HG03108 (cell line): ENCODE measurements around the gene CIDEB.
A peak's percentile ranks its signal among the peaks of the same experiment; 100 is the strongest.

ENCODE experiments used
- ATAC-seq: cut with Tn5 transposase; IDR thresholded peaks from one replicate; pipeline ENCODE4 v1.9.1; 2021; ENCODE audit warnings: moderate library complexity; ENCODE audit not compliant: unreplicated experiment

The CIDEB gene

DNA sequence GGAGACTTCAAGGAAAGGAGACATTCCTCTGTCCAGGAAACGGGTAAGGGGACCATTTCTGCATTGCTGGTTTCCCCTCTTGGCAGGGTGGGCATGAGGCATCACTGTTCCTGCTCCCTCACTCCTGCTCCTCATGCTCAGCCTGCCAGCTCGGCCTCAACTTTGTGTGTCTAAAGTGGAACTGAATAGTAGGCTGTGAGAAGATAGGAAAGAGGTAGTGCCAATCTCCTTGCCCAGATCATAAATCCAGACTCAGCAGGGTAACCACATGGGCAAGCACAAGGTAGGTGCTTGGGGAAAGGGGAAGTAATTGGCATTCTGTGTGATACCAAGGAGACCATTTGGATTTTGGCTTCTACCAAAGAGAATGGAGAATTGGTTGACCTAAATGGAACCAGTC, 6.1 kb upstream of the CIDEB start:
- ATAC-seq, result no peak

DNA sequence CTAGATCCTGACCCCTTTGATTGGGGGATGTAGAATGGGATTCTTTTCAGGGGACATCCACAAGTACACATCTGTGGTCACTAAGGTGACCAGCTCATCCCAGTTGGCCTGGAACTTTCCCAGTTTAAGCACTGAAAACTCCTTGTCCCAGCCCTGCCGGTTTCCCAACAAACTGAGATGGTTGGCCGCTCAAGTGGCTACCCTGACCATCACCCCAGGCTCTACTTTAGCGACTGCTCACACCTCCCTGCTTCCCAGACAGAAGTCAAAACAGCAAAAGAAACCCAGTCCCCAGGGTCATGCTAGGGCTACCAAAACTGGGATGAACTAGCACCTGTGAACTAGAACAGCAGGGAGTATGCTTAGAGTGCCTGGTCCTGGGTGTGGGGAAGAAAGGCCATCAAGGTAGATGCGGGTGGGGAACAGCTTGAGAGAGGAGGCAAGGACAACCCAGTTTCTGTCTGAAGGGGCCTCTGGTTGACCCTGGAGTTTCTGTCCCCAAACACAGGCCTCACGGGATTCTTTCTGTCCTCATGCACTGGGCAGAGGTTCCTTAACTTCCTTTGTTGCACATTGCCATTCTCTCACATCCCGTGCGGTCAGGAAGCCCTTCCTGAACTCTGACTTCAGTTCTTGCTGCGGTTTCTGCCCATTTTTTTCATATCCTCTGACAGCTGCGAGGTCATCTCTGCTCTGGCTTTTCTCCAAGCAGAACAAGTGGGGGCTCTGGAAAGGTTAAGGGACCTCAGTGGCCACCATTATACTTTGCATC, 5.1 kb upstream of the CIDEB start:
- ATAC-seq, result no peak

DNA sequence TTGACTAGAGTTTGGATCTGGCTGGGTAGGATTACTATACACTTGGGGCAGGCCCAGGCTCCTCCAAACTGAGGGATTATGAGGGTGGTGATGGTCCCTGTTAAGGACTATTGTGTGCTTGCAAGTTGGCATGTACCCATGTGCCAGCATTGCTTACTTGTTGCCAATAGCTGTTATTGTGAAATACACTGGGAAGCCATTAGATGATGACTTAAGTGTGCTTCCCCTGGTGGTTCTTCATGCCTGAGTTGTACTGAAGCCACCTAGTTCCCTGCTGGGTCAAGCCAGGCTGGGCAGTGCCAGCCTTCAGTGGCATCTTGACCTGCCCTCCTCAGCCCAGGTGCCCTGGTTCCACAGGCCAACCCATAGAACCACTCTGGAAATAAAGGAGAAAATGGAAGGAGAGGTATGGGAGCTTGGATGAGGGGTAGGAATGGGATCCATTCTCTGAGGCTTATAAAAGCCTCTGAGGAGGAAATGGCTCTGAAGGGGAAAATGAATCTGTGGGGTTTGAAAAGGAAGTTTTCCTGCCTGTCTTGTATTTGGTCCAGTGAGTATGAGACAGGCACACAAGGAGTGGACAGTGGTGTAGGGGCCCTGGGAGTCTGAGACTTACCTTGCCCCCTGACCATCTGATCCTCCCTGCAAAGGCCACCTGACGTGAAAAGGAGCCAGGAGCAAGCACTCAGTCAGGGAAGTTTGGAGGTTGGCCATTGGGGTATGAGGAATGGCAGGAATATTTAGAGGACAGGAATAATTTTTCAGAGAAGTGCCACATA, 4.2 kb upstream of the CIDEB start:
- no peak for ATAC-seq

DNA sequence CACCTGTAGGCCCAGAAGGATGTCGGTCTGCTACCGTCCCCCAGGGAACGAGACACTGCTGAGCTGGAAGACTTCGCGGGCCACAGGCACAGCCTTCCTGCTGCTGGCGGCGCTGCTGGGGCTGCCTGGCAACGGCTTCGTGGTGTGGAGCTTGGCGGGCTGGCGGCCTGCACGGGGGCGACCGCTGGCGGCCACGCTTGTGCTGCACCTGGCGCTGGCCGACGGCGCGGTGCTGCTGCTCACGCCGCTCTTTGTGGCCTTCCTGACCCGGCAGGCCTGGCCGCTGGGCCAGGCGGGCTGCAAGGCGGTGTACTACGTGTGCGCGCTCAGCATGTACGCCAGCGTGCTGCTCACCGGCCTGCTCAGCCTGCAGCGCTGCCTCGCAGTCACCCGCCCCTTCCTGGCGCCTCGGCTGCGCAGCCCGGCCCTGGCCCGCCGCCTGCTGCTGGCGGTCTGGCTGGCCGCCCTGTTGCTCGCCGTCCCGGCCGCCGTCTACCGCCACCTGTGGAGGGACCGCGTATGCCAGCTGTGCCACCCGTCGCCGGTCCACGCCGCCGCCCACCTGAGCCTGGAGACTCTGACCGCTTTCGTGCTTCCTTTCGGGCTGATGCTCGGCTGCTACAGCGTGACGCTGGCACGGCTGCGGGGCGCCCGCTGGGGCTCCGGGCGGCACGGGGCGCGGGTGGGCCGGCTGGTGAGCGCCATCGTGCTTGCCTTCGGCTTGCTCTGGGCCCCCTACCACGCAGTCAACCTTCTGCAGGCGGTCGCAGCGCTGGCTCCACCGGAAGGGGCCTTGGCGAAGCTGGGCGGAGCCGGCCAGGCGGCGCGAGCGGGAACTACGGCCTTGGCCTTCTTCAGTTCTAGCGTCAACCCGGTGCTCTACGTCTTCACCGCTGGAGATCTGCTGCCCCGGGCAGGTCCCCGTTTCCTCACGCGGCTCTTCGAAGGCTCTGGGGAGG, 3.1 kb upstream of the CIDEB start, which contains the start of gene LTB4R:
Gene LTB4R (plus strand): TSS at position 857 of the 959 bp plus-strand sequence. CDS start 4,150 bp downstream, outside the sequence.
- peak; percentile 64 for ATAC-seq

DNA sequence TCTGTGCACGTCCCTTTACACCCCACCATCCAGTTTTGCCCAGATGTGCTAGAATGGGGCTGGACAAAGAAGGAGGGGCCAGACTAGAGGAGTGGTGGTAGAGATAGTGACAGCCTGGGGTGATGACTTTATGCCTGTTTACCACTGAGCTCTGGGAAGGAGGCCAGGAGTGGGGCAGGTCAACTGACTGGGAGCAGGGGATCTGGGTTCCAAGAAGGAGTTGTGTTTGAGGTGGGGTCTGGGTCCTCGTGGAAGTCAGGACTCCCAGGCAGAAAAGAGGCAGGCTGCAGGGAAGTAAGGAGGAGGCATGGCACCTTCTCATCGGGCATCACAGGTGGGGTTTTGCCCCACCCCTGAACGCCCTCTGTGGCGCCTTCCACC, 2.5 kb upstream of the CIDEB start:
- no peak for ATAC-seq

DNA sequence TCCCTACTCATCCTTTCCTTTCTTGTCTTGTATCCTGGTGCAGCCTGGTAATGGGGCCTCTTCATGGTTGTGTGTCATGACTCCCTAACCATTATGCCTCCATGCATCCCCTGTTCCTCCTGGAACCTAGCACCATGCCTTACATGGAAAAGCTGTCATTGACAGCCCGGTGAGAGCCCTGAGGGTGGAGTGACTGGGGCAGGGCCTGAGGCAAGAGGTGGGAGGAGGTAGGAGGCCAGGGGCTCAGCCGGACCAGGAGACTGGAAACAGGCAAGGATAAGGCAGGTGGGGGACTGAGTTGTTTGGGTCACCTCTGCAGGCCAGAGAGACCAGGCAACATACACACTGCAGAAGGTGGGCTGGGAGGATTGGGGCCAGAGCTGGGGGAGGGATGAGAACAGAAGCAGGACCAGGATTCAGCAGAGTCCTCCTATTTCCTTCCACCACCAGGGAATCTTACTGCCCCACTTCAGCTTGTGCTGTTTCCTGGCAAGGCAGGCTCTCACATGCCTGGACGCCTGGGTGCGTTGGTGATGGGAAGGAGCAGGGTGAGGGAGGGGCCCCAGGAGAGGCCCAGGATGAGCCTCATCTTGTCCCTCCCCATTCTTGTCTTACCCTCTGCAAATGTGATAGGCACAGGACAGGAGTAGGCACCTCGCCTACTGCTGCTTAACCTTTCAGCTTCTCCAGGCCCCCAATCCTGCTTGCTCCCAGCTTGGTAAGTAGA, 1.9 kb upstream of the CIDEB start, which contains the start of gene LTB4R2:
Gene LTB4R2 (plus strand): TSS at position 603 of the 727 bp plus-strand sequence. CDS start 525 bp downstream, outside the sequence.
- no peak for ATAC-seq

DNA sequence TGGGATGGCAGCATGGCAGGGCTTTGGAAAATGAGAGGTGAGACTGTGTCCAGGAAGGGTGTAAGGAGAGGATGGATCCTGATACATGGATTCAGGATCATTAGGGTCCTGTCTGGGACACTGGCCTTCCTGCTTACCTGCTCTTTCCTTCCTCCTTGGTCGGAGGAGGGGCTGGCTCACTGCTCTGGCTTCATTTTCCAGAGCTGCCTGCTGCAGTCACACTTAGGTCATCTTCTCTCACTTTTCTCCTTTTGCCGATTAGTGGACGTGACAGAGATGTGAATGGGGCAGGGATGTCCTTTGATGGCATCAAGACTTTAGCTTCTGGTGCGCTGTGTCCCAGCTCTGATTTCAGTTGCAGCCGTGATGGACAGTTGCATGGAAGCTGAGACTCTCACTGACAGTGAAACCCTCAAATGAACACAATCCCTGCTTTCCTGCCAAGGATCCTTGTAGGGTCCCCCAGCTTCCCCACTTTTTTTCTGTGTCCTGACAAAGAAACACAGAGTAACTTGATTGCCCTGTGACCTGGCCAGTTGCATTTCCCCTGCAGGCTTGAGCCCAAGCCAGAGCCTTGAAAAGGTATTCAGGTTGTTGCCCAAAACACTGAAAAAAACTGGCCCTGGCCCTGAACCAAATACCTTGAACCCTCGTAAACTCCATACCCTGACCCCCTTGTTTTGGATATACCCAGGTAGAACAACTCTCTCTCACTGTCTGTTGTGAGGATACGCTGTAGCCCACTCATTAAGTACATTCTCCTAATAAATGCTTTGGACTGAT, 756 bp upstream of the CIDEB start:
- ATAC-seq, result no peak

DNA sequence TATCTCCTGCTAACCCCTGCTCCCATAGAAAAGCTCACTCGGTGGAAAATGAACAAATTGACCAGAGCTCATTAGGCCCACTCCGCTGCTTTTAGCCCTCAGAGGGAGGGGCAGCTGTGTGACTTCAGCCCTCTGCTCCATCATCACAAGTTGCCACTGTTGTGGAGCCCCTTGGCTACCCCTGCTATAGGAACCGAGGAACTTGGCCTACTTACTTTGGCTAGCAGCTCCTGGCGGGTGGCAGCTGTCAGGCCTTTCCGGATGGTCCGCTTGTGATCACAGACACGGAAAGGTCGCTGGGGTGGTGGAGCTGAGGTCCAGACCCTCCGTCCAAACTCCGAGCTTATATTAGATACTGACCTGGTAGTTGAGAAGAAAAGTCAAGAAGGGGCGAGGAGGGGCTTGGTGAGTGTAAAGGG, 612 bp downstream of the CIDEB start:
- ATAC-seq, result no peak

DNA sequence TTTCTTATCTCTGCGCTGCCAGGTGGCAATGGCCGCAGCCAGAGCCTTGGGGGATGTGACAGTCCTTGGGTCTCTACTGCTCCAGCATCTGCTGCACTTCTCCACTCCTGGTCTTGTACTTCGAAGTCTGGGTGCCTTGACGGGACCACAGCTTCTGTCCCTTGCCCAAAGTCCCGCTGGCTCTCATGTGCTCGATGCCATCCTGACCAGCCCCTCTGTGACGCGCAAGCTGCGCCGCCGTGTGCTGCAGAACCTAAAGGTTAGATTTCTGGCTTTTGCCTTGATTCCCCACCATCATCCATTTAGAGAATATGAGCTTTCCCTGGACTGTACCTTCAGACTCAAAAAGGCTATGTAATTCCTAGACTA, 3.8 kb downstream of the CIDEB start:
- ATAC-seq, result no peak

DNA sequence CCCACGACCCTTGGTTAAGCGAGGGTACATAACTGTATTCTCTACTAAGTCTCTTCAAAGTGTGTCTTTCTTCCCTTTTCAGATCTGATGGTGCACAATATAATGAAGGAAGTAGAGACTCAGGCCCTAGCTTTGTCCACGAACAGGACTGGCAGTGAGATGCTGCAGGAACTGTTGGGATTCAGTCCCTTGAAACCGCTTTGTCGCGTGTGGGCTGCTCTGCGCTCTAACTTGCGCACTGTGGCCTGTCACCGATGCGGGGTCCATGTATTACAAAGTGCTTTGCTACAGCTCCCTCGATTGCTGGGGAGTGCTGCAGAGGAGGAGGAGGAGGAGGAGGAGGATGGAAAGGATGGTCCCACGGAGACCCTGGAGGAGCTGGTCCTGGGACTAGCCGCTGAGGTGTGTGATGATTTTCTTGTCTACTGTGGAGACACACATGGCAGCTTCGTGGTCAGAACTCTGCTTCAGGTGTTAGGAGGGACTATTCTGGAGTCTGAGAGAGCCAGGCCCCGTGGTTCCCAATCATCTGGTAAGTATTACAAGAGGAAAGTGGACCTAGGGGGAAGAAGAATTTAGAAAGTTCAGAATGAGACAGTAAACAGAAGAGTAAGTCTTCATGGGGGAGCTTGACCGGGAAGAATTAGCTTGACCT, 7.3 kb downstream of the CIDEB start:
- ATAC-seq, result no peak

DNA sequence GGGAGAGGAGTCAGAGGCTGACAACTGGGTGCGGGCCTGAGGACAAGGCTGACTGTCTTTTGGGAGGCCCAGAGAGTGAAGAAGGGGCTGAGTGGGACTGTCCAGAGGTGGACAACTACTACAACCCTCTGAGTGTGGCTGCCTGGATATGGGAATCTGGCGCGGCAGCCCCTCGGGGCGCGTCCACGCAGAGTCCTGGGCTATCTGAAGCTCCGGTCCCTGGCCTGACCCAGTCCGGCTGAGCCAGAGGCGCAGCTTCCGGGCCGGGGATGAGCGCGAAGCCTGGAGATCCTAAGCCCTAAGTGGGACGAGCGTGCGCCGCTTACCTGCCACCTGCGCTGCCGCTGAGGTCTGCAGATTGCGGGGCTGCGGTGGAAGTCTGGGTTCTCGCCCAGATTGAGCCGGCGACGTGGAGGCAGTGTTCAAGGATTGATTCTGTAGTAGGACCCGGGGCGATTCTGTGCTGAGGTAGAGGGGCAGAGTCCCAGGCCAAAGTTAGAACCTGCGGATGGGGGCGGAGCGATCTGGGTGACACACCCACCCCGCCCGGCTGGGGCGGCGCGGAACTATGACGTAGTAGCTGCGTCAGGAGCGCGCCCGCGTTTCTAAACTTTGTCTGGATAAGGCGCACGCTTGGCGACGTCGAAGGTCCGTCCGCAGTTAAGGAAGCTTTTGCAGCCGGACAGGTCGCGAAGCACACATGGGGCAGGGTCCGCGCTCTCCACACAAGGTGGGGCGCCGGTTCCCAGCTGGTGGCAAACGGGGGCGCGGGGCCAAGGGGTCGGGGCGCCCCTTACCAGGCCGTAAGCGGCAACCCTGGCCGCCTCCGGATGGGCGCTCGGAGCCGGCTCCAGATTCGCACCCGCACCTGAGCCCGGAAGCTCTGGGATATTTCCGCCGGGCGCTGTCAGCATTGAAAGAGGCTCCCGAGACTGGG, 8.3 kb downstream of the CIDEB start, which contains the start of the genes DHRS1 and NOP9:
Gene DHRS1 (minus strand): TSS at position 526 of the 937 bp plus-strand sequence. CDS start 674 bp downstream, outside the sequence.
Gene NOP9 (plus strand): TSS at position 596 of the 937 bp plus-strand sequence. CDS start 105 bp downstream, at position 701.
- peak; percentile 57 for ATAC-seq

DNA sequence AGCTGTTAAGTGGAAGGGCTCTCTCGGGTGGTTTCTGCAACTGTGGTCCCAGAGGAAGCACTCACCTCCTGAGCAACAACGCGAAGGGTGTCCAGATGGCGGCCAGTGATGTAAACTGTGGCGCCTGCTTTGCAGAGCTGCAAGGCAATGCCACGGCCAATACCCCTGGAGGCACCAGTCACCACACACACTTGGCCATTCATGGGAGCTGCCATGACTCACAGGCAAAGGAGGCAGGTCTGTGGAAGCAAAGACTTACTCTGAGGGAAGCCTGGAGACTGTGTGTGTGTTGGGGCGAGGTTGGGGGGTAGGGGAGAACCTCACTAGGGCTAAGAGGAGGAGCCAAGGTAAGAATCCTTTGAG, 8.9 kb downstream of the CIDEB start:
- no peak for ATAC-seq

DNA sequence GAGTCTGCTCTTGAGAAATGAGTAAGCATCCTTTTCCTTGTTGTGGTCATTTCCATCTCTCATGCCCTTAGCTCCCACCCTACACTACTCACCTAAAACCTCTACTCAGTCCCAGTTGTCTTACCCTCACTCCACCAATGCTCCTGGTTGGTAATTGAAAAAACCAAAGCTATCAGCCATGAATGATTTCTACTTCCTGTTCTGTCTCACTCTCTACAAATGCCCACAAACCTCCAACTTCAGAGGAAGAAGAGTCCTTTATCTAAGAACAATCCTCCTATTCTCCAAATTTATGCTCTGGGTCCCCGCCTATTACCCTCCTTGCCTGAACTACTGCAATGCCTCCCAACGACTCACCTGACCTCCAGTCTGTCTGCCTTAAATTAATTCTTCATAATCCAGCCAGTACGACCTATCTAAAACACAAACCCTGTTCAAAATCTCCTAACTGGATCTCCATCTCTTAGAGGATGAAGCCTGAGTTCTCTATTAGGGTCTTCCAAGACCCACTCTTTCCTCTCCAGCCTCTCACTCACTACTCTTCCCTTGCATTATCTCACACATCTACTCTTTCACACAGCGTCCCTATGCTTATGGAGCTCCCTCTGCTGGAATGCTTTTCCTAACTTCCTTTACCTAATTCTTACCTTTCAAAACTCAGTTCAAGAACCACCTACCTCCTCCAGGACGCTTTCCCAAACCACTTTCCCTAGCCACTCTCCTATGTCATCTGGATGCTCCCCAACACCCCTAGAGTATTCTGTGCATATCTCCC, 10.4 kb downstream of the CIDEB start:
- peak; percentile 18 for ATAC-seq

DNA sequence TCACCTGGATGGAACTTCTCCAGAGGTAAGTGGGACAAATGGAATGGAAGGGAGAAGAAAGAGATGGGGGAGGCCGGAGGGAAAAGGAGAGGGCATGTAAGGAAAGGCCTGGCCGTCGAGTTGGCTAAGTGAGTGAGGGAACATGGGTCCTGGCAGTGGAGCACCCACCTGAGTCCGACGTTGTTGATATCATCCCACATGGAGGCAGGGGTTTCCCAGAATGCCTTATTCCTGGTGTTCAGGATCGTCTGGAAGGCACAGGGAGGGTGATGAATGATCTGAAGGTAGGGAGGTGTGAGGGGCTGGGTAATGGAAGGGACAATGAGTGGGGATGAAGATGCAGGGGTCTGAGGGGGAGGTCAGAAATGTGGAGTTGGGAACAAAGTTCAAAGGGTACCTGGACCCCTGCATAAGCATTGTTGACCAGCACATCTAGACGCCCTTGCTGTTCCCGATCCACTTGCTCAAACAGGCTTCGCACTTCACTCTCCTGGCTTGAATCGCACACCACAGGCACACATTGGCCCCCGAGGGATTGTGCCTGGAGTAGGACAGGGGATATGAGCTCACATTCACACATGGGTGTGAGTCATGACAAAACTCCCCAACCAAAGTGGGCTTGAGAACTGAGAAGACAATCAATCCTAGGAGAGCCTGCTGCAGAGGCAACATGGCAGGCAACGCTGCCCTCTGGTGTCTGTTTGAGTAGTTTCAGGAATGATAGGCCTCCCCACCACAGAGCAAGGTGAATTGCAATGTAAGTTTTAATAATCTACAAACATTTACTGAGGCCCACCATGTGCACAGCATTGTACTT, 11.2 kb downstream of the CIDEB start:
- ATAC-seq, result peak; percentile 40

DNA sequence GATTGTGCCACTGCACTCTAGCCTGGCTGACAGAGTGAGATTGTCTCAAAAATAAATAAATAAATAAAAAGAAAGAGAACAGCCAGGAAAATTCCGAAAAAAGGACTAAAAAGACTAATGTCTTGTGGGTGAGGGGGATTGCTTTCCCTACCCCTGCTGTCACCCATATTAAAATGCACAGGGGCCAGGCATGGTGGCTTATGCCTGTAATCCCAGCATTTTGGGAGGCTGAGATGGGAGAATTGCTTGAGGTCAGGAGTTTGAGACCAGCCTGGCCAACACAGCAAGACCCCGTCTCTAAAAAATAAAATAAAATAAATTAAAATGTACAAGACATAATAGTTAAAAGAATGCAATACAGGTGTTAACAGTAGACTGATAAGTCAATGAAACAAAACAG, 14.3 kb downstream of the CIDEB start:
- no peak for ATAC-seq
